GM06990 (cell line): ENCODE results near the gene LRP4.

Experiments used
- DNase-seq: peaks from one replicate; pipeline ENCODE4 v3.0.0-alpha.2; 2011; ENCODE audit not compliant: insufficient read length; ENCODE audit errors: extremely low read depth
- H3K27me3 ChIP-seq: replicated peaks from 2 replicates; pipeline ENCODE4 v1.6.0; 2011; ENCODE audit warnings: low read length; ENCODE audit not compliant: control insufficient read depth, insufficient read depth
- H3K36me3 ChIP-seq: 2 replicates; pipeline ENCODE4 v1.5.1; 2011; ENCODE audit warnings: low read length; ENCODE audit not compliant: control insufficient read depth, insufficient read depth
- H3K4me3 ChIP-seq: replicated peaks from 2 replicates; pipeline ENCODE4 v1.5.1; 2011; ENCODE audit warnings: low read depth, mild to moderate bottlenecking, control low read depth, low read length
- TF ChIP-seq, protein P1 (sequence below): IDR thresholded peaks from 2 replicates; pipeline ENCODE4 v1.5.1; 2011; ENCODE audit warnings: low read length, control low read depth, mild to moderate bottlenecking, inconsistent platforms; ENCODE audit not compliant: insufficient read depth, poor library complexity, severe bottlenecking

LRP4 gene

DNA sequence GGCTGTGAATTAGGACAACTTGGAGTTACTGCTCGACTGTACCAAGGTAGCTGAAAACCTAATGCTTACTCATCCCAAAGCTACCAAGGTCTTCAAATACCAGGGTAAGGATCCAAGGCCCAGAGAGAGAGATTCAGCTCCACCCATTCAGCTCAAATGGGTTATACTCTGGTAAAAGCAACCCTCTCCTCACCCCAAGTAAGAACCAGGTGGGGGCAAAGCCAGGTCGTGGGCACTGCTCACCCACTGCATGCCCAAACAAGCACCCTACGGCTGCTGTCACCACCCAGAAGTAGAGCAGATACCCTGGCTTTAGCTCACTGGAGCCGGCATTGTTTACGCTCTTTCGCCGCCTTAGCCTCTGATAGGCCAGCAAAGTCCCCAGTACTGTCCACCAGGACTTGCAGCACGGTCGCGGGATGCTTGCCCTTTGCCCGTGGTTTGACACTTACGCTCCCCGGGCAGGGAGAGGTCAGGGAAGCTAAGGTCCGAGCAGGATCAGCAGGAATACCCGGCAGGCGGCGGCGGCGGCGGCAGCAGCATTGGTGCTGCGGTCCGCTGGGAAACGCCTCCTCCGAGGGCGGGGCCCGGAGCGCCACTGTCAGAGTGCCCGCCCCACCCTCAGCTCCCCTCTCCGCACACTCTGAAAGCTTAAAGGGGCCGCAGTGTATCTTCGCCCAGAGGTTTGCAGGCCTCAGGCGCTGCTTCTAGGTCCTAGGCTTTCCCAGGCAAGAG lies 91.9 kb downstream of the LRP4 start:
- Histone ChIP-seq H3K27me3 (no peaks in the 10 kb centered on the region), H3K4me3 (peak overlapping the region; percentile 63), H3K36me3 (no peaks in the 10 kb centered on the region)
- peak; percentile 65 for DNase-seq
- TF ChIP-seq, protein P1, sequence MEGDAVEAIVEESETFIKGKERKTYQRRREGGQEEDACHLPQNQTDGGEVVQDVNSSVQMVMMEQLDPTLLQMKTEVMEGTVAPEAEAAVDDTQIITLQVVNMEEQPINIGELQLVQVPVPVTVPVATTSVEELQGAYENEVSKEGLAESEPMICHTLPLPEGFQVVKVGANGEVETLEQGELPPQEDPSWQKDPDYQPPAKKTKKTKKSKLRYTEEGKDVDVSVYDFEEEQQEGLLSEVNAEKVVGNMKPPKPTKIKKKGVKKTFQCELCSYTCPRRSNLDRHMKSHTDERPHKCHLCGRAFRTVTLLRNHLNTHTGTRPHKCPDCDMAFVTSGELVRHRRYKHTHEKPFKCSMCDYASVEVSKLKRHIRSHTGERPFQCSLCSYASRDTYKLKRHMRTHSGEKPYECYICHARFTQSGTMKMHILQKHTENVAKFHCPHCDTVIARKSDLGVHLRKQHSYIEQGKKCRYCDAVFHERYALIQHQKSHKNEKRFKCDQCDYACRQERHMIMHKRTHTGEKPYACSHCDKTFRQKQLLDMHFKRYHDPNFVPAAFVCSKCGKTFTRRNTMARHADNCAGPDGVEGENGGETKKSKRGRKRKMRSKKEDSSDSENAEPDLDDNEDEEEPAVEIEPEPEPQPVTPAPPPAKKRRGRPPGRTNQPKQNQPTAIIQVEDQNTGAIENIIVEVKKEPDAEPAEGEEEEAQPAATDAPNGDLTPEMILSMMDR, result no peak

DNA sequence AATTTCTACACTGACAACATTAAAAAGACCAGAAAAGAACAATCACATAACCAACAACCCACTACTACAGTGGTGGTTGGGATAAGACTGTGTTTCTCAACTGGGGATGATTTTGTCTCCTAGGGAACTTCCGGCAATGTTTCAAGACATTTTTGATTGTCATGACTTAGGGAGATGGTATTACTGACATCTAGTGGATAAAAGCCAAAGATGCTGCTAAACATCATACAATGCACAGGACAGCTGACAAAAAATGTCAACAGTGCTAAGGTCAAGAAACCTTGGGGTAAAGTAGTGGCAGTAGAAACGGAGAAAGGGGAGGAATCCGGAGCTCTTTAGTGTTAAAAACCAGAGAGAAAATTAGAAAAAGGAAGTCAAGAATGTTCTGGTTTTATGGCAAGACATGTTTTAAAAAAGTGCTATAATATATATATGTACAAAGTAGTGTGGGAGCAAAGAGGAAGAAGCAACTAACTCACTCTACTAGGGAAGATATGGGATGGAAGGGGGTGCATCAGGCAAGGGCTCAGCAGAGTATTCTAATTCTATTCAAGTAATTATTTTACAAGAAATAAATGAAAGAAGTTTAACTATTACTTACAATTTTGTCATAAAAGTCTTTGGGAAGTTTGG lies 109.4 kb downstream of the LRP4 start:
- Histone ChIP-seq H3K36me3 (no peaks in the 10 kb centered on the region; the same call in 1 of the 2 replicates), H3K4me3 (no peak overlapping the region), H3K27me3 (no peaks in the 10 kb centered on the region)
- no peak for DNase-seq
- TF ChIP-seq, protein P1, result peak; percentile 37
